Kasumi-1 (cell line): ENCODE measurements around the gene FLVCR2.

Experiments
- DNase-seq, 2 experiments: peaks; one replicate each; lab custom pipeline; 2025; lab: John Stamatoyannopoulos, UW

Gene FLVCR2, protein sequence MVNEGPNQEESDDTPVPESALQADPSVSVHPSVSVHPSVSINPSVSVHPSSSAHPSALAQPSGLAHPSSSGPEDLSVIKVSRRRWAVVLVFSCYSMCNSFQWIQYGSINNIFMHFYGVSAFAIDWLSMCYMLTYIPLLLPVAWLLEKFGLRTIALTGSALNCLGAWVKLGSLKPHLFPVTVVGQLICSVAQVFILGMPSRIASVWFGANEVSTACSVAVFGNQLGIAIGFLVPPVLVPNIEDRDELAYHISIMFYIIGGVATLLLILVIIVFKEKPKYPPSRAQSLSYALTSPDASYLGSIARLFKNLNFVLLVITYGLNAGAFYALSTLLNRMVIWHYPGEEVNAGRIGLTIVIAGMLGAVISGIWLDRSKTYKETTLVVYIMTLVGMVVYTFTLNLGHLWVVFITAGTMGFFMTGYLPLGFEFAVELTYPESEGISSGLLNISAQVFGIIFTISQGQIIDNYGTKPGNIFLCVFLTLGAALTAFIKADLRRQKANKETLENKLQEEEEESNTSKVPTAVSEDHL

GRCh38 chr14:75578102-75578785 lies at the start of gene FLVCR2:
Gene FLVCR2 (plus strand): TSS chr14:75578620. CDS start chr14:75578973, 353 bp downstream.
- peak; percentile 65 to 74 for DNase-seq

DNA sequence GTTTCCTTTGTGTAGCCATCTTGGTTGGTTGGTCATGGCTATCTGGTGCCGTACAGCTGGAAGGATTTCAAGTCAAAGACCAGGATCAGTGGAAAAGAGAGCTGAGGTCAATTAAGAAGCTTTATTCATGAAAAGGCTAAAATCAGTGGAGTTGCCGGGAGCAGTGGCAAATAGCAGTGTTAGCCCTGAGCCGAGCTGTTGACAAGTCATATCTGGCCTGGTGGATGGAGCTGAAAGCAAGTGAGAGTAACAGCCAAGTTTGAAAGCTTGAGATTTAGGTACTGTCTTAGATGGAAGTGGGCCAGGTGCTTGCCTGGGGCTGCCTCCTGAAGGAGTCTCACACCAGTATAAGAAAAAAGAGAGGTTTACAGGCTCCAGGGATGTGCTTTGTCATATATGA lies 47.2 kb upstream of the FLVCR2 start:
- no peak for DNase-seq

DNA sequence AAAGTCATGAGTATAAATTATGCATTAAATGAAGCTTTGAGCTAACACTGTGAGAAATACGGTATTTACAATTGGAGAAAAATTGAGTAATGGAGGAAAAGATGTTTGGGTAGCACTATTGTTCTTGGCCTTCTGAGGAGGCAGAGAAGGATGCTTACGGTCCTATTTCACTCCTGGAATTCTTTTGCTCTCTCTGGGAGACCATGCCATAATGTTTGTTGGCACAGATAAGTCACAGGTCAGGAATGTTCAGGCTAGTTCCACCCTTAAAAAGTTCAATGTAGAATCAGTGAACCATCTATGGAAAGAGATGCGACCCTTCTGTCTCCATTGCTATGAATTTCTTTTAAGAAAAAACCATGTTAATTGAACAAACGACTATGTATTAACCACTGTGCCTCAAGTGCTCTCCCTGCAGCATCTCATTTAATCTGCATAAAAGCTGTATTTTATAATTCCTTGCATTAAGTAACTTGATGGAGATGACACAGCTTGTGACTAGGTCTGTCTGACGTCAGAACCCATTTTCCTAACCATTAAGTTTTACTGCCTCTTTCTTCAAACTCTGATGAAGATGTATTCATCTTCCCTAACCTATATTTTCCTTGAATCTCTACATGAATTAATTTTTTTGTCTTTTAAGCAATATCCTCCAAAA lies 46.6 kb upstream of the FLVCR2 start:
- DNase-seq = no peak

DNA sequence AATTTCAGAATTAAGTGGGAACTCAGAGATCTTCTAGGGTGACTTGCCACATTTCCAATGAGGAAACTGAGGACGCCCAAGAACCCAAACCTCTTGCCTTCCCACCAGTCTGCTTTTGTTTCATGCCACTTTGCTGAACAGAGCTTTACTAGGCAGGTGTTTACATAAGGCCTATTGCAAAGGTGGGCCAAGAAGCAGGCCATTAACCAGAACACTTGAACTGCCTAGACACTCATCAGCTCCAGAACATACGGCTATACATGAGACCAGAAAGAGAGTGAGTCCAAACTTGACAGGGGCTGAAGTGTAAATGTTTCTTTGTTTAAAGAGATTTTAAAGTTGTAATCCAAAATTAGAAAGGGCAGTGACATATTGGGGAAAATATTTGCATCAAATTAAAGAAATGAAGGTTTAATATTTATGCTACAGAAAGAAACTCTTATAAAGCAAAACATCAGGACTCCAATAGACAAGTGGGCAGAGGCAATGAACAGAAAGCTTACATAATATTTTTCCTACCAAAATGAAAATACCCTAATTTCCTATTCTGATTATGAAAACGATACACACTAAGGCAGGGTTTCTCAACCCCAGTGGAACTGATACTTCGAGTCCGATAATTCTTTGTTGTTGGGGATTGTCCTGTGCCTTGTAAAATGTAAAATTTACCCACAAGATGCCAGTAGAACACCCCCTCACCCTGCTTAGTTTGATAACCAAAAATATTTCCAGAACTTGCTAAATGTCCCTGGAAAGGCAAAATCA lies 44.4 kb upstream of the FLVCR2 start:
- DNase-seq = no peak

DNA sequence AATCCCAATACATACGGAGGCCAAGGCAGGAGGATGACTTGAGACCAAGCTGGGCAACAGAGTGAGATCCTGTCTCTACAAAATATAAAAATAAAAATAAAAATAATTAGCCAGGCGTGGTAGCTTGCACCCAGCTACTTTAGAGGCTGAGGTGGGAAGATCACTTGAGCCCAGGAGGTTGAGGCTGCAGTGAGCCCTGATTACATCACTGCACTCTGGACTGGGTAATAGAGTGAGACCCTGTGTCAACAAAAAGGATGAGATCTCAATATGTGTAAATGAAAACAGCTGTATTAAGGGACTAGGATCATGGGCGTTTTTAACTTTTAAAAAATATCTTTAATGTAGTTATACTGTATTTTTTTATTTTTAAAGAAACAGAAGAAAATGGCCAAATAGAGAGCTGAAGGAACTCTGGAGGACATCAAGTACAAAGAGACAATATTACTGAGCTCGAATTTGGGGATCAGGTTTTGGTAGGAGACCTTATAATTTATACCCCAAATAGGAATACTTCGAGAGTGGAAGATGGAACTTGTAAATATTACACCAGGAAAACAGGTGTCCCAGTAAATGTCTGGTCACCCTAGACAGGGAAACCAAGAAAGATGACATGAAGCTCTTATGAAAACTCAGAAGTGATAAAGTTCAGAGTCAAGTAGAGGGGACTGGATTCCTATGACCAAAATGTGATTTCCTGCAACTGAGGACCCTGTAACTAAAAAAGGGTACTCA lies 43.1 kb upstream of the FLVCR2 start:
- no peak for DNase-seq

DNA sequence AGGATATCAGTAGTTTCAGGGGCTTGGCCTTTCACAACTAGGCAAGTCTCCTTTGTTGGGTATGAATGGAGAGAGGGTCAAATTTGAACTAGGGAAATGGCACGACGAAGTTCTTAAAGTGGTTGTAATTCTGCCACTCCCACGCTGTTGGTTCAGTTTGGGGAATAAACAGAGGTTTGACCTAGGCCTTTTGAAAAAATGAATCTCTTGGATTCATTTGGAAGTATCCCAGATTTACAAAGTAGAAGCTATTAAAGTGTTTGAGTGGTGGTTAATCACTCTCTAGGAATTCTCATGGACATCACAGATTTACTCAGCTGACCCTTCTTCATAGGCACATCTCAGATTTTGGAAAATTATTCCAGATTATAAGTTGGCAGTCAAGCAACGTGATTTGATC lies 41.3 kb upstream of the FLVCR2 start:
- DNase-seq = no peak

- no peak for DNase-seq
These were observed 39.3 kb upstream of the FLVCR2 start for GRCh38 chr14:75539162-75539560.

GRCh38 chr14:75539561-75540478 lies 38.6 kb upstream of the FLVCR2 start:
- DNase-seq = no peak

DNA sequence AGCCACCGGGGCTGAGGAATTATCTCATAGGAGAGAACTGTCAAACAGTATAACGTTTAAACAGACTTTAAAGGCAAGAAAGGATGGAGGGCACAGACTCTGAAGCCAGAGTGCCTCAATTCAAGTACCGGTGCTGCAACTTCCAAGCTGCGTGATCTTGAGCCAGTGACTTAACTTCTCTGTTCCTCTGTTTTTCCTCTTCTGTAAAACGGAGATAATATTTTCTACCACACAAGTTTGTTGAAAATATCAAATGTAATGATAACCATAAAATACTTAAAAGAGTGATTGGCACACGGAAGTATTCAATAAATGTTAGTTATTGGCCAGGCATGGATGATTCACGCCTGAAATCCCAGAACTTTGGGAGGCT lies 38.0 kb upstream of the FLVCR2 start:
- no peak for DNase-seq

GRCh38 chr14:75542588-75543091 lies 35.8 kb upstream of the FLVCR2 start:
- DNase-seq = peak; percentile 82 to 85

- DNase-seq = no peak
These were observed 35.2 kb upstream of the FLVCR2 start for GRCh38 chr14:75543253-75543652.

DNA sequence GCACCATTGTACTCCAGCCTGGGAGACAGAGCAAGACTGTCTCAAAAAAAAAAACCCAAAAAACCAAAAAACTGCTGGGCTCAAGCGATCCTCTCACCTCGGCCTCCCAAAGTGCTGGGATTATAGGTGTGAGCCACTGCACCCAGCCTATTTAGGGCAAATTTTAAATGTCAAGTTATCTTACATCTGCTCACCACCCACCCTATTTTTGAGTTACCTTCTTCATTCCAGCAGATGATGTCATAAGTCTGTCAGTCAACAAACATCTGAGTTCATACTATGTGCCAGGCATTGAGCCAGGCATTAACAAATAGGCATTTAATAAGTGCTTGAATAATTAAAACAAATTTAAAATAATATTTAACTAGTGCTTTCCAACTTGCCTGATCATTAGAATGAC lies 34.6 kb upstream of the FLVCR2 start:
- DNase-seq = no peak

DNA sequence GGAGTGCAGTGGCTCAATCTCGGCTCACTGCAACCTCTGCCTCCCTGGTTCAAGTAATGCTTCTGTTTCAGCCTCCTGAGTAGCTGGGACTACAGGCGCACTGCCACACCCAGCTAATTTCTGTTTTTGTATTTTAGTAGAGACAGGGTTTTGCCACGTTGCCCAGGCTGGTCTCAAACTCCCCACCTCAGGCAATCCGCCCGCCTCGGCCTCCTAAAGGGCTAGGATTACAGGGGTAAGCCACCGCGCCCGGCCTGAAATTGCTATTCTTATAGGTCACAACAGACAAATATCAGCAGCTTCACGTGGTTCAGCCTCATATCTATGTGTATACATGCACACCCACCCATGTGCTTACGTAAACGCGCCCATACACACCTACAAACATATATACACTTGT lies 32.5 kb upstream of the FLVCR2 start:
- DNase-seq = no peak

DNA sequence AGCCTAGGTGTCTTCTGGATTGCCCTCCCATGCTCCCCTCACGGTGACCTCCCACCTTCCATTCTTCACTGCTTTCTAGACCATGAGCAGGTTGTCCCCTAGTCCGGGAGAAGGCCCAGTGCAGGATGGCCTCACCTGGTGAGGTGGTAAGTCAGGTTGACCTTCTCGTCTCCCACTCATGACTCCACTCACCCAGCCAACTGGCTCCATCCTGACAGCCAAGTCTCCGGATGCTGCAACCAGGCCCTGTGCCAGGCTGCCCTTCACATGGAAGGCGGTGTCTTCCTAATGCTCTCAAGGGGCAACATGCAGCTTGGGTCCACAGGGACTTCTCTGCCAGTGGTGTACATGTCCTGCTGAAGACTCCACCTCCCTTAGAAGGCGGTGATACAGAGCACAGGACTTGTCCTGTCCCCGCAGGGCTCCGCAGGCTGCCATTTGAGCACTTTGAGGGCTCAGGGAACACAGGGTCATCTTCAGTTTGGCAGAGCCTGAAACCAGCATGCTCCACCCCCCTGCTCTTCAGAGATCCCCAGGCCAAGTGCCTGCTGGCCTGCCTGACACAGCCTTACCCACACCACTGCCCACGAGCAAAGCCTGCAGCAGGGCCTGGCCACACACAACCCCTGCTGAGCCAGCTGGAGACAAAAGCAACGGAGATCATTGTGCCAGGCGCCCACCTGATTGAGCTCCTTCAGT lies 30.7 kb upstream of the FLVCR2 start:
- no peak for DNase-seq

- no peak for DNase-seq
These were observed 29.9 kb upstream of the FLVCR2 start for GRCh38 chr14:75548544-75548943.

DNA sequence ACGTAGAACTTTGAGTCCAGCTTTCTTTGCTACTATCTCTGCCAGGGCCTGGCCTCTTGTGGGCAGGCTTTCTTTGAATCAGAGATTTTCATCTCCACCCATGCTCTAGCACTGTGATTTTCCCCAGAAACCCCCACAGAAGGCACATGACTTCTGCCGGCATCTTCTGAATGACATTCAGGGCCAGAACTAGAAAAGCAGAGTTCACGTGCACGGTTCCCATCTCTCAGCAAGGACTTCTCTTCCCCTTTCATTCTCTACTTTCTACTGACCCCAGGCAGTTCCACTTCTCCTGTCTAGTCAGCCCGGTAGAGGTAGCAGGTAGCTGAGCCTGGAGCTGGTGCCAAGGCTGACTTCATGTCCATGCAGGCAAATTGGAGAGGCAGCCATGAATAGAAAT lies 29.3 kb upstream of the FLVCR2 start:
- no peak for DNase-seq

DNA sequence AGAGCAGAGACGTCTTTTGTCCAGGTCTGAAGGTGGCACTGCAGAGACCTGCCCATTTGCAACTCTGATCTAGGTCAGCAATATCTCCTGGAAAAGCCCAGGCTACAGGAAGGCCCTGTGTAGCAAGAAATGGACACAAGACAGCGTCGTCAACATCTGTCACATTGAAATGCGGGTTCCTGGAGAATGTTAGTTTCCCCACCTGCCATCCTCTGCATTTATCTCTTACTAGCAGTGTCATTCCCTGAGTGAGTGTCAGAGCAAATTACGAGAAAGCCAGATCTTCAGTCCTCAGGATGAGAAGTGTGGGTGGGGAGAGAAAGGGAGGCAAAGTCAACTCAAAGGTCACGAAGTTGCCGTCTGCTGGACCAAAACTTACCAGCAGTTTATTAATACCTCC lies 27.4 kb upstream of the FLVCR2 start:
- no peak for DNase-seq

DNA sequence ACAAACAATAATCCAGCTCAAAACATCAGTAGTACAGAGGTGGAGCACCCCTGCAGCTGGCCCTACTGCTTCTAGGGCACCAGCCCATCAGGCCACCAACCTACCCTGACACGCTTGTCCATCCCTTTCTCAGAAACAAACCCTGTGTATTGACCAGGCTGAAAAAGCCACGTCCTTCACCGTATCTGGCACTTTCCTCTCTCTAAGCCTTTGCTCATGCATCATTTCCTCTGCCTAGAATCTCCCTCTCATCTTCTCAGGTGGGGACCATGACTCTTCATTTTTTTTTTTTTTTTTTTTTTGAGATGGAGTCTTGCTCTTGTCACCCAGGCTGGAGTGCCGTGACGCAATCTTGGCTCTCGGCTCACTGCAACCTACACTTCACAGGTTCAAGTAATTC lies 25.3 kb upstream of the FLVCR2 start:
- no peak for DNase-seq

- DNase-seq = no peak
These were observed 24.6 kb upstream of the FLVCR2 start for GRCh38 chr14:75553761-75554364.
